Prostate gland (tissue), 2 donors: ENCODE results near the gene BTG1.

ENCODE experiments used
- POLR2AphosphoS5 ChIP-seq: sonication (generic); formaldehyde crosslinking; IDR thresholded peaks from one replicate; pipeline ENCODE4 v1.6.1; 2017; ENCODE audit warnings: antibody characterized with exemption
- TF ChIP-seq, protein P1 (sequence below), 4 experiments: fragments of 200-600 bp in 2 of 4; fragments of 450-650 bp in 2 of 4; sonication (generic) in 2 of 4; IDR thresholded peaks; 1 replicate in 3 of 4; 2 replicates in 1 of 4; pipeline ENCODE4 v1.5.1; 2016 to 2019; ENCODE audit warnings: antibody characterized with exemption in 4 of 4, mild to moderate bottlenecking in 2 of 4, moderate library complexity in 2 of 4

DNA sequence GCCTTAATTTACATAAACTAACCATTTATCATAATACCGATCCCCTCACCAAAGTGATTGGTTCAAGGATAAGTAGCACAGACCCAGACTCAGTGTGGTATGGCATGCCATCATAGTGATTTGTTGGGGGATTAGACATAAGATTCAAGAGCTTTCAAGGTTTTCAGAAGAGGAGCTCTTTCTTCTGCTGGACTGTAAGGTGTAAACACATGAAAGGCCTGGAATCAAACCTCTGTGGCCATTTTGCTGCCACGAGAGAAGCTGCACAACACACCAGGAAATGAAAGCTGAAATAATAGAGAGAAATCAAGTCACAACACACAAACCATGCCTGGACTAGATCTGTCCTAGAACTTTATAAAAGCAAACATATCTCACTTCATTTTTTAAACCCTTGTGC, 30.8 kb downstream of the BTG1 start:
- TF ChIP-seq, protein P1, sequence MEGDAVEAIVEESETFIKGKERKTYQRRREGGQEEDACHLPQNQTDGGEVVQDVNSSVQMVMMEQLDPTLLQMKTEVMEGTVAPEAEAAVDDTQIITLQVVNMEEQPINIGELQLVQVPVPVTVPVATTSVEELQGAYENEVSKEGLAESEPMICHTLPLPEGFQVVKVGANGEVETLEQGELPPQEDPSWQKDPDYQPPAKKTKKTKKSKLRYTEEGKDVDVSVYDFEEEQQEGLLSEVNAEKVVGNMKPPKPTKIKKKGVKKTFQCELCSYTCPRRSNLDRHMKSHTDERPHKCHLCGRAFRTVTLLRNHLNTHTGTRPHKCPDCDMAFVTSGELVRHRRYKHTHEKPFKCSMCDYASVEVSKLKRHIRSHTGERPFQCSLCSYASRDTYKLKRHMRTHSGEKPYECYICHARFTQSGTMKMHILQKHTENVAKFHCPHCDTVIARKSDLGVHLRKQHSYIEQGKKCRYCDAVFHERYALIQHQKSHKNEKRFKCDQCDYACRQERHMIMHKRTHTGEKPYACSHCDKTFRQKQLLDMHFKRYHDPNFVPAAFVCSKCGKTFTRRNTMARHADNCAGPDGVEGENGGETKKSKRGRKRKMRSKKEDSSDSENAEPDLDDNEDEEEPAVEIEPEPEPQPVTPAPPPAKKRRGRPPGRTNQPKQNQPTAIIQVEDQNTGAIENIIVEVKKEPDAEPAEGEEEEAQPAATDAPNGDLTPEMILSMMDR (IDR thresholded peaks at IDR 0.05), result no peak
- TF ChIP-seq POLR2AphosphoS5, result no peak
